PC-9 (cell line): Measurements from ENCODE around the gene JAGN1. TPM values are rescaled to one million over a fixed set of nuclear protein-coding genes. Genes with fewer than 3 reads are reported as not detected.
"Not testable (repeated sequence)": the region's sequence is repeated elsewhere in the genome, so short reads cannot be mapped to it uniquely, and the experiment has no call there.

Experiments
- BruUV-seq: library from RNA; stranded (reverse); fragments of 400-500 nt; replicated peaks from 2 replicates; lab custom pipeline; 2021; lab: Mats Ljungman, UMichigan
- CTCF ChIA-PET: fragments of 300-600 bp; sonication (Branson Sonifier 250); formaldehyde crosslinking; loops from one replicate; lab custom pipeline; 2022; ENCODE audit warnings: antibody characterized with exemption; lab: Charles Lee
- POLR2A ChIA-PET: fragments of 300-600 bp; sonication (Branson Sonifier 250); formaldehyde crosslinking; loops from one replicate; lab custom pipeline; 2022; ENCODE audit warnings: antibody characterized with exemption; ENCODE audit not compliant: unreplicated experiment; lab: Charles Lee
- DNase-seq, 2 experiments: peaks; one replicate each; pipeline versions ENCODE4 v3.0.0 to v3.0.0-alpha.2; 2015 to 2022; ENCODE audit warnings: mixed read lengths in 1 of 2
- H2AFZ ChIP-seq: fragments of 200-600 bp; sonication (generic); 2 replicates; pipeline ENCODE4 v1.8.1; 2017; ENCODE audit warnings: antibody characterized with exemption
- H3F3A ChIP-seq: fragments of 200-600 bp; sonication (generic); 2 replicates; pipeline ENCODE4 v1.8.1; 2017; ENCODE audit warnings: antibody characterized with exemption, mild to moderate bottlenecking, low read depth; ENCODE audit not compliant: insufficient read depth
- H3K27ac ChIP-seq: fragments of 200-600 bp; sonication (generic); 2 replicates; pipeline ENCODE4 v1.6.1; 2016; ENCODE audit warnings: mixed run types
- H3K27me3 ChIP-seq: fragments of 200-600 bp; sonication (generic); 2 replicates; pipeline ENCODE4 v1.6.1; 2016; ENCODE audit warnings: low read depth, mixed run types; ENCODE audit not compliant: insufficient read depth
- H3K36me3 ChIP-seq: fragments of 200-600 bp; sonication (generic); 2 replicates; pipeline ENCODE4 v1.6.1; 2016; ENCODE audit warnings: low read depth, mixed run types
- H3K4me1 ChIP-seq: fragments of 200-600 bp; sonication (generic); replicated peaks from 2 replicates; pipeline ENCODE4 v1.6.1; 2016; ENCODE audit warnings: mixed run types; ENCODE audit not compliant: insufficient read depth
- H3K4me2 ChIP-seq: fragments of 200-600 bp; sonication (generic); 2 replicates; pipeline ENCODE4 v1.6.1; 2017; ENCODE audit warnings: mixed run types
- H3K4me3 ChIP-seq: fragments of 200-600 bp; sonication (generic); 2 replicates; pipeline ENCODE4 v1.6.1; 2016; ENCODE audit warnings: mixed run types
- H3K79me2 ChIP-seq: fragments of 200-600 bp; sonication (generic); 2 replicates; pipeline ENCODE4 v1.6.1; 2017; ENCODE audit warnings: low read depth, mixed run types
- H3K9me2 ChIP-seq: fragments of 200-600 bp; sonication (generic); 2 replicates; pipeline ENCODE4 v1.8.1; 2017; ENCODE audit warnings: mild to moderate bottlenecking; ENCODE audit not compliant: insufficient read depth
- H3K9me3 ChIP-seq: fragments of 200-600 bp; sonication (generic); 2 replicates; pipeline ENCODE4 v1.8.1; 2016; ENCODE audit warnings: low read depth; ENCODE audit not compliant: insufficient read depth
- H4K20me1 ChIP-seq: fragments of 200-600 bp; sonication (generic); 2 replicates; pipeline ENCODE4 v1.8.1; 2017; ENCODE audit not compliant: insufficient read depth
- CTCF ChIP-seq: fragments of 200-600 bp; sonication (generic); conservative IDR thresholded peaks from 2 replicates; pipeline ENCODE4 v1.6.1; 2017; ENCODE audit warnings: mixed run types, antibody characterized with exemption, mild to moderate bottlenecking, moderate library complexity
- EZH2 ChIP-seq: fragments of 200-600 bp; sonication (generic); IDR thresholded peaks from 2 replicates; pipeline ENCODE4 v1.8.0; 2017; ENCODE audit warnings: antibody characterized with exemption, low read depth
- intact Hi-C: fragments of 100-400 bp; cut with micrococcal nuclease; formaldehyde crosslinking; loops from one replicate; pipeline ENCODE4 v1.10.0; 2022; ENCODE audit not compliant: unreplicated experiment
- total RNA-seq: library from RNA; stranded (reverse); gene quantifications from 2 replicates; pipeline ENCODE4 v1.2.3, GENCODE V29; 2021

JAGN1 gene
- total RNA-seq, 1 experiment from 2014 or later = 52.4 TPM

GRCh38 chr3:9875448-9875847 is 15.0 kb upstream of the JAGN1 start:
- TF ChIP-seq CTCF (no peak), EZH2 (no peak)

GRCh38 chr3:9876255-9876654 is 14.2 kb upstream of the JAGN1 start:
- BruUV-seq, CTCF ChIA-PET, H4K20me1 ChIP-seq, H3K79me2 ChIP-seq, H3K4me3 ChIP-seq, H2AFZ ChIP-seq, H3K27me3 ChIP-seq, H3K9me2 ChIP-seq, H3K27ac ChIP-seq, H3K4me2 ChIP-seq, POLR2A ChIA-PET, H3K9me3 ChIP-seq, H3K36me3 ChIP-seq, DNase-seq, intact Hi-C loops: not testable (repeated sequence)
- Histone ChIP-seq H3F3A (peaks cover 11% of the 10 kb centered on the region; the same call in 1 of the 2 replicates), H3K4me1 (peaks cover 43% of the 10 kb centered on the region)

More at GRCh38 chr3:9875448-9875847, 15.0 kb upstream of the JAGN1 start:
- Histone ChIP-seq H3F3A (peaks cover 16% of the 10 kb centered on the region), H3K27me3 (no peaks in the 10 kb centered on the region), H2AFZ (no peak overlapping the region), H3K36me3 (no peaks in the 10 kb centered on the region), H3K4me2 (no peak overlapping the region), H4K20me1 (no peaks in the 10 kb centered on the region), H3K4me1 (peaks cover 51% of the 10 kb centered on the region), H3K4me3 (no peak overlapping the region), H3K9me2 (no peaks in the 10 kb centered on the region), H3K79me2 (no peaks in the 10 kb centered on the region), H3K9me3 (no peaks in the 10 kb centered on the region), H3K27ac (peak overlapping the region; percentile 1; the same call in 1 of the 2 replicates)
- CTCF ChIA-PET = interaction anchor here (0.6 kb wide), 1 partner anchor 376 kb away, joined by 3 read pairs; no protein-coding TSS in a partner anchor
- POLR2A ChIA-PET = no interaction called here
- intact Hi-C loops = no loop called here
- DNase-seq = no peak
- no TSS peak for BruUV-seq

DNA sequence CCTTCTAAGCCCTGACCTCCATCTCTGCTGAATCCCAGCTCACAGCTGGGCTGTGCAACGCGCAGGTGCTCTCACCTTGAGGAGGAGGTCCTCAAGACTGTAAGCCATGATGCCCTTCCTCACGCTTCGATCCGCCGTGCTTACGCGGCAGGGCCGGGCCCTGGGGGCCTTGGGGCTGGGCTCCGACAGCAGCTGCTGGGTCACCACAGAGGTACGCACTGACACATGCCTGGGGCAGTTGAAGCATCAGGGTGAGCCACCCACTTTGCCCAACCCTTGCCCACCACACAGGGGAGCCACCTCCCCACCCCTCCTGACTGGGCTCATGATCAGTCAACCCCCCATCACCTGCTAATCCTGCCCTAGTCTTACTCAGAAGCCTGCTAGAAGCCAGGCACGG is 13.4 kb upstream of the JAGN1 start:
- no peaks in the 10 kb centered on the region for H3K79me2 ChIP-seq
- H3K36me3 ChIP-seq = no peaks in the 10 kb centered on the region
- no peak overlapping the region for H3K4me2 ChIP-seq
- no peaks in the 10 kb centered on the region for H3K27me3 ChIP-seq
- H3K4me1 ChIP-seq = peaks cover 36% of the 10 kb centered on the region
- intact Hi-C loops = no loop called here
- BruUV-seq = no TSS peak
- H2AFZ ChIP-seq = no peak overlapping the region
- DNase-seq = no peak
- ChIA-PET POLR2A (no interaction called here), CTCF (interaction anchor here (0.7 kb wide), 1 partner anchor 35 kb away, joined by 3 read pairs; no protein-coding TSS in a partner anchor)
- H3K27ac ChIP-seq = no peak overlapping the region
- H3K9me2 ChIP-seq = no peaks in the 10 kb centered on the region
- H3K9me3 ChIP-seq = no peaks in the 10 kb centered on the region
- no peaks in the 10 kb centered on the region for H4K20me1 ChIP-seq
- no peak overlapping the region for H3K4me3 ChIP-seq
- no peak for TF ChIP-seq CTCF
- TF ChIP-seq EZH2 = no peak
- peaks cover 8% of the 10 kb centered on the region; the same call in 1 of the 2 replicates for H3F3A ChIP-seq

- ChIA-PET POLR2A (no interaction called here), CTCF (no interaction called here)
- Histone ChIP-seq H3K4me2 (peak overlapping the region; percentile 29; the same call in 1 of the 2 replicates), H3K36me3 (no peaks in the 10 kb centered on the region), H3K79me2 (no peaks in the 10 kb centered on the region), H3K27me3 (no peaks in the 10 kb centered on the region), H3K4me1 (peaks cover 31% of the 10 kb centered on the region), H3K4me3 (no peak overlapping the region), H3K9me2 (no peaks in the 10 kb centered on the region), H3K9me3 (no peaks in the 10 kb centered on the region), H4K20me1 (no peaks in the 10 kb centered on the region), H3F3A (peaks cover 15% of the 10 kb centered on the region), H2AFZ (no peak overlapping the region), H3K27ac (no peak overlapping the region)
- intact Hi-C loops = no loop called here
- TF ChIP-seq EZH2 = no peak
- no peak for TF ChIP-seq CTCF
- DNase-seq = no peak
- no TSS peak for BruUV-seq
Observed at GRCh38 chr3:9878700-9879099, 11.7 kb upstream of the JAGN1 start.
